SK-N-SH (cell line): Measurements from ENCODE around the gene NTM. TPM values are rescaled to one million over a fixed set of nuclear protein-coding genes. Genes with fewer than 3 reads are reported as not detected.

Experiments used
- CTCF ChIA-PET: fragments of 300-600, 350-600 bp; formaldehyde crosslinking; extraction: SDS; loops from one replicate; lab custom pipeline; 2021; lab: Yijun Ruan, JAX
- POLR2A ChIA-PET: fragments of 350-600 bp; sonication (Branson Sonifier 250); formaldehyde crosslinking; extraction: SDS; loops from one replicate; lab custom pipeline; 2020; ENCODE audit warnings: antibody characterized with exemption, inconsistent platforms; lab: Yijun Ruan, JAX
- DNase-seq: peaks from one replicate; pipeline ENCODE4 v3.0.0; 2012
- H2AFZ ChIP-seq: fragments of 200-600 bp; sonication (generic); 2 replicates; pipeline ENCODE4 v1.8.1; 2016; ENCODE audit warnings: antibody characterized with exemption, mild to moderate bottlenecking, low read depth
- H3F3A ChIP-seq: fragments of 200-600 bp; sonication (generic); replicated peaks from 2 replicates; pipeline ENCODE3; 2016; ENCODE audit warnings: antibody characterized with exemption, mild to moderate bottlenecking; ENCODE audit not compliant: insufficient read depth
- H3K27ac ChIP-seq, 2 experiments: fragments of 200-500 bp in 1 of 2; fragments of 200-600 bp in 1 of 2; sonication (Bioruptor generic) in 1 of 2; sonication (generic), shearing (Covaris generic) in 1 of 2; 2 replicates each; pipeline versions ENCODE4 v1.5.1 to v1.6.1; 2014 to 2016; ENCODE audit warnings: low read depth in 2 of 2, inconsistent platforms in 1 of 2, low read length in 1 of 2, mild to moderate bottlenecking in 1 of 2, mixed read lengths in 1 of 2
- H3K27me3 ChIP-seq: fragments of 200-600 bp; sonication (generic), shearing (Covaris generic); 2 replicates; pipeline ENCODE4 v1.6.1; 2016; ENCODE audit warnings: mixed run types; ENCODE audit not compliant: insufficient read depth
- H3K36me3 ChIP-seq, 2 experiments: fragments of 200-500 bp in 1 of 2; fragments of 200-600 bp in 1 of 2; sonication (Bioruptor generic) in 1 of 2; sonication (generic) in 1 of 2; replicated peaks in 1 of 2; 2 replicates each; pipeline versions ENCODE3 to v1.5.1; 2014 to 2016; ENCODE audit warnings: low read length in 1 of 2, mild to moderate bottlenecking in 1 of 2; ENCODE audit not compliant: insufficient read depth in 2 of 2, control insufficient read depth in 1 of 2
- H3K4me1 ChIP-seq, 2 experiments: fragments of 200-500 bp in 1 of 2; fragments of 200-600 bp in 1 of 2; sonication (Bioruptor generic) in 1 of 2; sonication (generic), shearing (Covaris generic) in 1 of 2; 2 replicates each; pipeline versions ENCODE4 v1.5.1 to v1.6.1; 2014 to 2016; ENCODE audit warnings: low read depth in 1 of 2, low read length in 1 of 2, mixed run types in 1 of 2; ENCODE audit not compliant: insufficient read depth in 2 of 2, control insufficient read depth in 1 of 2
- H3K4me2 ChIP-seq: fragments of 200-600 bp; sonication (generic), shearing (Covaris generic); 2 replicates; pipeline ENCODE4 v1.6.1; 2017; ENCODE audit warnings: mixed run types
- H3K4me3 ChIP-seq, 2 experiments: fragments of 200-500 bp in 1 of 2; fragments of 200-600 bp in 1 of 2; sonication (Bioruptor generic) in 1 of 2; sonication (generic), shearing (Covaris generic) in 1 of 2; 2 replicates each; pipeline versions ENCODE4 v1.5.1 to v1.8.1; 2014 to 2016; ENCODE audit warnings: low read depth in 2 of 2, inconsistent platforms in 1 of 2, low read length in 1 of 2, mild to moderate bottlenecking in 1 of 2, mixed read lengths in 1 of 2, moderate library complexity in 1 of 2
- H3K79me2 ChIP-seq: fragments of 200-600 bp; sonication (generic); 2 replicates; pipeline ENCODE4 v1.8.1; 2017; ENCODE audit warnings: mild to moderate bottlenecking; ENCODE audit not compliant: insufficient read depth
- H3K9ac ChIP-seq: fragments of 200-600 bp; sonication (generic); 2 replicates; pipeline ENCODE4 v1.6.1; 2017; ENCODE audit warnings: mixed run types
- H3K9me2 ChIP-seq: fragments of 200-600 bp; sonication (generic); 2 replicates; pipeline ENCODE4 v1.6.1; 2017; ENCODE audit warnings: mixed run types
- H3K9me3 ChIP-seq: fragments of 200-600 bp; sonication (generic); 2 replicates; pipeline ENCODE4 v1.6.1; 2017; ENCODE audit warnings: mixed run types, mild to moderate bottlenecking, moderate library complexity
- H4K20me1 ChIP-seq: fragments of 200-600 bp; sonication (generic); 2 replicates; pipeline ENCODE4 v1.6.1; 2017; ENCODE audit warnings: mild to moderate bottlenecking, mixed run types; ENCODE audit not compliant: insufficient read depth
- EP300 ChIP-seq, 2 experiments: IDR thresholded peaks; 2 replicates each; pipeline versions ENCODE4 v1.4.0 to v1.6.1; 2012; ENCODE audit warnings: borderline replicate concordance in 1 of 2, low read depth in 1 of 2, low read length in 1 of 2
- FOSL2 ChIP-seq: IDR thresholded peaks from 2 replicates; pipeline ENCODE4 v1.4.0; 2012; ENCODE audit warnings: low read depth, mild to moderate bottlenecking, moderate library complexity, borderline replicate concordance
- FOXJ3 ChIP-seq: sonication (generic); formaldehyde crosslinking; IDR thresholded peaks from 2 replicates; pipeline ENCODE4 v1.5.1; 2020; ENCODE audit warnings: mild to moderate bottlenecking, missing genetic modification reagents
- RAD21 ChIP-seq: IDR thresholded peaks from 2 replicates; pipeline ENCODE4 v1.6.1; 2012; ENCODE audit warnings: mild to moderate bottlenecking, low read length
- RFX5 ChIP-seq: IDR thresholded peaks from 2 replicates; pipeline ENCODE4 v1.6.1; 2012; ENCODE audit warnings: mild to moderate bottlenecking, improper control_type of control experiment, low read length
- RXRA ChIP-seq: IDR thresholded peaks from 2 replicates; pipeline ENCODE4 v1.4.0; 2012; ENCODE audit warnings: low read depth, mild to moderate bottlenecking, borderline replicate concordance
- SIN3A ChIP-seq: IDR thresholded peaks from 2 replicates; pipeline ENCODE4 v1.6.1; 2012; ENCODE audit warnings: low read depth, mild to moderate bottlenecking, low read length, moderate library complexity, borderline replicate concordance
- WGBS: methylation state at CpG from one replicate; pipeline ENCODE4 v1.1.6; 2017; ENCODE audit warnings: low lambda C conversion rate; 5-methylcytosine and 5-hydroxymethylcytosine counted together
- polyA plus RNA-seq, 3 experiments: library from polyadenylated mRNA; depleted of rRNA; stranded (reverse); fragments of >200 nt; gene quantifications; 2 replicates each; pipeline ENCODE4 v1.2.3, GENCODE V29; 2012
- TF ChIP-seq, protein P1 (sequence below): IDR thresholded peaks from 2 replicates; pipeline ENCODE4 v1.4.0; 2012; ENCODE audit warnings: low read depth
- TF ChIP-seq, protein P2 (sequence below): fragments of 150-350 bp; IDR thresholded peaks from 2 replicates; pipeline ENCODE4 v1.6.1; 2016; ENCODE audit warnings: mild to moderate bottlenecking, low read depth, low read length
- TF ChIP-seq, protein P3 (sequence below): fragments of 150-350 bp; IDR thresholded peaks from 2 replicates; pipeline ENCODE4 v1.6.1; 2017; ENCODE audit warnings: antibody characterized with exemption, low read length, low read depth, borderline replicate concordance
- TF ChIP-seq, protein P4 (sequence below): fragments of 200-600 bp; sonication (generic); IDR thresholded peaks from 2 replicates; pipeline ENCODE4 v1.6.1; 2017; ENCODE audit warnings: antibody characterized with exemption, mild to moderate bottlenecking, moderate library complexity

The NTM gene
- polyA plus RNA-seq, 1 of the 3 experiments (the other 2 are of a cell fraction) = 20.0 TPM

GRCh38 chr11:131583938-131584337 lies 213.5 kb downstream of the NTM start:
- Histone ChIP-seq H3K79me2 (no peaks in the 10 kb centered on the region), H3K4me1 (no peaks in the 10 kb centered on the region), H3K27me3 (no peaks in the 10 kb centered on the region), H3F3A (no peaks in the 10 kb centered on the region), H3K4me2 (no peak overlapping the region), H3K4me3 (no peak overlapping the region), H2AFZ (no peak overlapping the region), H3K9me3 (no peaks in the 10 kb centered on the region), H3K9me2 (no peaks in the 10 kb centered on the region), H3K27ac (no peak overlapping the region), H3K36me3 (no peaks in the 10 kb centered on the region), H3K9ac (no peak overlapping the region), H4K20me1 (no peaks in the 10 kb centered on the region)
- no peak for TF ChIP-seq FOXJ3
- TF ChIP-seq, protein P1, sequence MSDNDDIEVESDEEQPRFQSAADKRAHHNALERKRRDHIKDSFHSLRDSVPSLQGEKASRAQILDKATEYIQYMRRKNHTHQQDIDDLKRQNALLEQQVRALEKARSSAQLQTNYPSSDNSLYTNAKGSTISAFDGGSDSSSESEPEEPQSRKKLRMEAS = no peak
- no peak for TF ChIP-seq EP300 (IDR thresholded peaks at IDR 0.05; ENCODE audit: borderline replicate concordance in 1 of 2, low read depth in 1 of 2, low read length in 1 of 2)
- TF ChIP-seq, protein P2, sequence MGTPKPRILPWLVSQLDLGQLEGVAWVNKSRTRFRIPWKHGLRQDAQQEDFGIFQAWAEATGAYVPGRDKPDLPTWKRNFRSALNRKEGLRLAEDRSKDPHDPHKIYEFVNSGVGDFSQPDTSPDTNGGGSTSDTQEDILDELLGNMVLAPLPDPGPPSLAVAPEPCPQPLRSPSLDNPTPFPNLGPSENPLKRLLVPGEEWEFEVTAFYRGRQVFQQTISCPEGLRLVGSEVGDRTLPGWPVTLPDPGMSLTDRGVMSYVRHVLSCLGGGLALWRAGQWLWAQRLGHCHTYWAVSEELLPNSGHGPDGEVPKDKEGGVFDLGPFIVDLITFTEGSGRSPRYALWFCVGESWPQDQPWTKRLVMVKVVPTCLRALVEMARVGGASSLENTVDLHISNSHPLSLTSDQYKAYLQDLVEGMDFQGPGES = no peak
- TF ChIP-seq, protein P3, sequence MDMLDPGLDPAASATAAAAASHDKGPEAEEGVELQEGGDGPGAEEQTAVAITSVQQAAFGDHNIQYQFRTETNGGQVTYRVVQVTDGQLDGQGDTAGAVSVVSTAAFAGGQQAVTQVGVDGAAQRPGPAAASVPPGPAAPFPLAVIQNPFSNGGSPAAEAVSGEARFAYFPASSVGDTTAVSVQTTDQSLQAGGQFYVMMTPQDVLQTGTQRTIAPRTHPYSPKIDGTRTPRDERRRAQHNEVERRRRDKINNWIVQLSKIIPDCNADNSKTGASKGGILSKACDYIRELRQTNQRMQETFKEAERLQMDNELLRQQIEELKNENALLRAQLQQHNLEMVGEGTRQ = no peak
- no peak for TF ChIP-seq RFX5
- TF ChIP-seq, protein P4, sequence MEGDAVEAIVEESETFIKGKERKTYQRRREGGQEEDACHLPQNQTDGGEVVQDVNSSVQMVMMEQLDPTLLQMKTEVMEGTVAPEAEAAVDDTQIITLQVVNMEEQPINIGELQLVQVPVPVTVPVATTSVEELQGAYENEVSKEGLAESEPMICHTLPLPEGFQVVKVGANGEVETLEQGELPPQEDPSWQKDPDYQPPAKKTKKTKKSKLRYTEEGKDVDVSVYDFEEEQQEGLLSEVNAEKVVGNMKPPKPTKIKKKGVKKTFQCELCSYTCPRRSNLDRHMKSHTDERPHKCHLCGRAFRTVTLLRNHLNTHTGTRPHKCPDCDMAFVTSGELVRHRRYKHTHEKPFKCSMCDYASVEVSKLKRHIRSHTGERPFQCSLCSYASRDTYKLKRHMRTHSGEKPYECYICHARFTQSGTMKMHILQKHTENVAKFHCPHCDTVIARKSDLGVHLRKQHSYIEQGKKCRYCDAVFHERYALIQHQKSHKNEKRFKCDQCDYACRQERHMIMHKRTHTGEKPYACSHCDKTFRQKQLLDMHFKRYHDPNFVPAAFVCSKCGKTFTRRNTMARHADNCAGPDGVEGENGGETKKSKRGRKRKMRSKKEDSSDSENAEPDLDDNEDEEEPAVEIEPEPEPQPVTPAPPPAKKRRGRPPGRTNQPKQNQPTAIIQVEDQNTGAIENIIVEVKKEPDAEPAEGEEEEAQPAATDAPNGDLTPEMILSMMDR = no peak
- no peak for TF ChIP-seq FOSL2
- no peak for TF ChIP-seq SIN3A
- TF ChIP-seq RAD21 = no peak
- no peak for TF ChIP-seq RXRA
- CTCF ChIA-PET = interaction anchor here (1.3 kb wide), 1 partner anchor 91 kb away, joined by 7 read pairs; no protein-coding TSS in a partner anchor
- DNase-seq = no peak
- POLR2A ChIA-PET = no interaction called here
- WGBS = 31% methylated on average over 5 of the region's 6 CpGs
